ENCODE results near the gene FHOD3.

Gene FHOD3

GRCh38 chr18:36329684-36330434, 32.3 kb downstream of the FHOD3 start:
- Histone ChIP-seq H3K36me3 (ENCODE audit: control insufficient read depth, insufficient read depth, low read length) (no peaks in the 10 kb centered on the region), H3K4me1 (ENCODE audit: control insufficient read depth, insufficient read depth, low read length, poor library complexity, severe bottlenecking) (no peaks in the 10 kb centered on the region), H3K27ac (ENCODE audit: insufficient read depth, low read length, poor library complexity, severe bottlenecking) (no peak overlapping the region), H3K4me3 (ENCODE audit: insufficient read depth, low read depth, low read length, poor library complexity, severe bottlenecking) (no peak overlapping the region), H3K9me3 (ENCODE audit: control insufficient read depth, low read length) (no peaks in the 10 kb centered on the region), H3K27me3 (replicated peaks; ENCODE audit: control insufficient read depth, insufficient read depth, low read length, poor library complexity, severe bottlenecking) (no peaks in the 10 kb centered on the region)
- no peak for DNase-seq

- Histone ChIP-seq H3K4me1 (ENCODE audit: control insufficient read depth, insufficient read depth, low read length, poor library complexity, severe bottlenecking) (no peaks in the 10 kb centered on the region), H3K9me3 (ENCODE audit: control insufficient read depth, low read length) (no peaks in the 10 kb centered on the region), H3K4me3 (ENCODE audit: insufficient read depth, low read depth, low read length, poor library complexity, severe bottlenecking) (no peak overlapping the region), H3K27ac (ENCODE audit: insufficient read depth, low read length, poor library complexity, severe bottlenecking) (no peak overlapping the region), H3K27me3 (replicated peaks; ENCODE audit: control insufficient read depth, insufficient read depth, low read length, poor library complexity, severe bottlenecking) (no peaks in the 10 kb centered on the region), H3K36me3 (ENCODE audit: control insufficient read depth, insufficient read depth, low read length) (no peaks in the 10 kb centered on the region)
- no peak for DNase-seq
These were observed 33.0 kb downstream of the FHOD3 start for GRCh38 chr18:36330435-36331052.

- DNase-seq, result no peak
- Histone ChIP-seq H3K9me3 (ENCODE audit: control insufficient read depth, low read length) (no peaks in the 10 kb centered on the region), H3K27ac (ENCODE audit: insufficient read depth, low read length, poor library complexity, severe bottlenecking) (no peak overlapping the region), H3K36me3 (ENCODE audit: control insufficient read depth, insufficient read depth, low read length) (no peaks in the 10 kb centered on the region), H3K4me1 (ENCODE audit: control insufficient read depth, insufficient read depth, low read length, poor library complexity, severe bottlenecking) (no peaks in the 10 kb centered on the region), H3K4me3 (ENCODE audit: insufficient read depth, low read depth, low read length, poor library complexity, severe bottlenecking) (no peak overlapping the region), H3K27me3 (replicated peaks; ENCODE audit: control insufficient read depth, insufficient read depth, low read length, poor library complexity, severe bottlenecking) (no peaks in the 10 kb centered on the region)
These were observed 34.0 kb downstream of the FHOD3 start for GRCh38 chr18:36331521-36331971.

- Histone ChIP-seq H3K27me3 (replicated peaks; ENCODE audit: control insufficient read depth, insufficient read depth, low read length, poor library complexity, severe bottlenecking) (no peaks in the 10 kb centered on the region), H3K36me3 (ENCODE audit: control insufficient read depth, insufficient read depth, low read length) (no peaks in the 10 kb centered on the region), H3K9me3 (ENCODE audit: control insufficient read depth, low read length) (no peaks in the 10 kb centered on the region), H3K4me1 (ENCODE audit: control insufficient read depth, insufficient read depth, low read length, poor library complexity, severe bottlenecking) (no peaks in the 10 kb centered on the region), H3K27ac (ENCODE audit: insufficient read depth, low read length, poor library complexity, severe bottlenecking) (no peak overlapping the region), H3K4me3 (ENCODE audit: insufficient read depth, low read depth, low read length, poor library complexity, severe bottlenecking) (no peak overlapping the region)
- DNase-seq, result no peak
These were observed 35.9 kb downstream of the FHOD3 start for GRCh38 chr18:36333414-36333813.

GRCh38 chr18:36334798-36335197, 37.3 kb downstream of the FHOD3 start:
- H3K27ac ChIP-seq (ENCODE audit: insufficient read depth, low read length, poor library complexity, severe bottlenecking), result no peak overlapping the region
- no peaks in the 10 kb centered on the region for H3K36me3 ChIP-seq (ENCODE audit: control insufficient read depth, insufficient read depth, low read length)
- no peaks in the 10 kb centered on the region for H3K9me3 ChIP-seq (ENCODE audit: control insufficient read depth, low read length)
- DNase-seq, result no peak
- no peaks in the 10 kb centered on the region for H3K4me1 ChIP-seq (ENCODE audit: control insufficient read depth, insufficient read depth, low read length, poor library complexity, severe bottlenecking)
- H3K4me3 ChIP-seq (ENCODE audit: insufficient read depth, low read depth, low read length, poor library complexity, severe bottlenecking), result no peak overlapping the region
- no peaks in the 10 kb centered on the region for H3K27me3 ChIP-seq (replicated peaks; ENCODE audit: control insufficient read depth, insufficient read depth, low read length, poor library complexity, severe bottlenecking)

- H3K4me3 ChIP-seq (ENCODE audit: insufficient read depth, low read depth, low read length, poor library complexity, severe bottlenecking), result no peak overlapping the region
- DNase-seq, result no peak
- no peaks in the 10 kb centered on the region for H3K36me3 ChIP-seq (ENCODE audit: control insufficient read depth, insufficient read depth, low read length)
- H3K27me3 ChIP-seq (replicated peaks; ENCODE audit: control insufficient read depth, insufficient read depth, low read length, poor library complexity, severe bottlenecking), result no peaks in the 10 kb centered on the region
- H3K4me1 ChIP-seq (ENCODE audit: control insufficient read depth, insufficient read depth, low read length, poor library complexity, severe bottlenecking), result no peaks in the 10 kb centered on the region
- H3K27ac ChIP-seq (ENCODE audit: insufficient read depth, low read length, poor library complexity, severe bottlenecking), result no peak overlapping the region
- no peaks in the 10 kb centered on the region for H3K9me3 ChIP-seq (ENCODE audit: control insufficient read depth, low read length)
These were observed 38.2 kb downstream of the FHOD3 start for GRCh38 chr18:36335476-36336279.

GRCh38 chr18:36337679-36338402, 40.3 kb downstream of the FHOD3 start:
- H3K27me3 ChIP-seq (replicated peaks; ENCODE audit: control insufficient read depth, insufficient read depth, low read length, poor library complexity, severe bottlenecking), result no peaks in the 10 kb centered on the region
- no peaks in the 10 kb centered on the region for H3K36me3 ChIP-seq (ENCODE audit: control insufficient read depth, insufficient read depth, low read length)
- no peak for DNase-seq

GRCh38 chr18:36338403-36338933, 41.0 kb downstream of the FHOD3 start:
- Histone ChIP-seq H3K27ac (ENCODE audit: insufficient read depth, low read length, poor library complexity, severe bottlenecking) (no peak overlapping the region), H3K27me3 (replicated peaks; ENCODE audit: control insufficient read depth, insufficient read depth, low read length, poor library complexity, severe bottlenecking) (no peaks in the 10 kb centered on the region), H3K9me3 (ENCODE audit: control insufficient read depth, low read length) (no peaks in the 10 kb centered on the region), H3K4me3 (ENCODE audit: insufficient read depth, low read depth, low read length, poor library complexity, severe bottlenecking) (no peak overlapping the region), H3K36me3 (ENCODE audit: control insufficient read depth, insufficient read depth, low read length) (no peaks in the 10 kb centered on the region), H3K4me1 (ENCODE audit: control insufficient read depth, insufficient read depth, low read length, poor library complexity, severe bottlenecking) (no peaks in the 10 kb centered on the region)
- DNase-seq, result no peak

More at GRCh38 chr18:36337679-36338402, 40.3 kb downstream of the FHOD3 start:
- Histone ChIP-seq H3K27ac (ENCODE audit: insufficient read depth, low read length, poor library complexity, severe bottlenecking) (no peak overlapping the region), H3K4me1 (ENCODE audit: control insufficient read depth, insufficient read depth, low read length, poor library complexity, severe bottlenecking) (no peaks in the 10 kb centered on the region), H3K9me3 (ENCODE audit: control insufficient read depth, low read length) (no peaks in the 10 kb centered on the region), H3K4me3 (ENCODE audit: insufficient read depth, low read depth, low read length, poor library complexity, severe bottlenecking) (no peak overlapping the region)

GRCh38 chr18:36340246-36340645, 42.7 kb downstream of the FHOD3 start:
- no peaks in the 10 kb centered on the region for H3K36me3 ChIP-seq (ENCODE audit: control insufficient read depth, insufficient read depth, low read length)
- H3K27me3 ChIP-seq (replicated peaks; ENCODE audit: control insufficient read depth, insufficient read depth, low read length, poor library complexity, severe bottlenecking), result no peaks in the 10 kb centered on the region
- H3K4me1 ChIP-seq (ENCODE audit: control insufficient read depth, insufficient read depth, low read length, poor library complexity, severe bottlenecking), result no peaks in the 10 kb centered on the region
- H3K4me3 ChIP-seq (ENCODE audit: insufficient read depth, low read depth, low read length, poor library complexity, severe bottlenecking), result no peak overlapping the region
- no peak overlapping the region for H3K27ac ChIP-seq (ENCODE audit: insufficient read depth, low read length, poor library complexity, severe bottlenecking)
- H3K9me3 ChIP-seq (ENCODE audit: control insufficient read depth, low read length), result no peaks in the 10 kb centered on the region
- no peak for DNase-seq
